Measurements from ENCODE around the gene SLC8A1. TPM values are rescaled to one million over a fixed set of nuclear protein-coding genes. Genes with fewer than 3 reads are reported as not detected.

Gene SLC8A1
- total and polyA plus RNA-seq, 8 donors = 0.31 to 105 (median 14.0) TPM

GRCh38 chr2:40279001-40279400, 172.9 kb downstream of the SLC8A1 start:
- no peak for DNase-seq
- Histone ChIP-seq H3K36me3 (no peaks in the 10 kb centered on the region), H3K4me3 (peak overlapping the region in 1 of 4 donors; percentile 6), H3K4me1 (peaks cover 0 to 24% (median 11%) of the 10 kb centered on the region in 4 donors), H3K27me3 (no peaks in the 10 kb centered on the region), H3K27ac (peak overlapping the region in 2 of 5 donors; percentile 4 to 41), H3K9me3 (no peaks in the 10 kb centered on the region)
- intact Hi-C loops (cut with DNase I; ENCODE audit: low total_unique reads) = no loop called here
- WGBS, 5 donors = 61 to 82% (median 74%) methylated on average over 2 of the region's 2 CpGs
- TF ChIP-seq POLR2A (IDR thresholded peaks at IDR 0.05) = no peak

DNA sequence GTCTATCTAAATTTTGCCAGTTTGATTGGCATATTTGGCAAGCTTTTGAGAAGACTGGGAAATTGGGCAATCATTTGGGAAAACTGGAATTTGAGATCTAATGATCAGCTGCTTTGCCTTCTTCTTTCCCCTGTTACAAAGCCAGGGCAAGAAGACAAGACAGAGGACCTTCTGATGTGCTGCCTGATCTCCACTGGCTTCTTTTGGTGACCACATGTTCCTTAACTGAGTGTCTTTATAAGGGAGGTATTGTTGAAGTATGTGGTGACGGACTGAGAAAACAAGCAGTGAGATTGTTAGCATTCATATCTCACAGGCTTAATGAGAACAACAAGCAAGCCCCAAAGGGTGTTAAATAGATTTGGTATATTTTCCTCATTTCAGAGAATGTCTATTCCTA, 175.8 kb downstream of the SLC8A1 start:
- H3K36me3 ChIP-seq = no peaks in the 10 kb centered on the region
- H3K27ac ChIP-seq = no peak overlapping the region
- TF ChIP-seq EP300 (IDR thresholded peaks at IDR 0.05) = no peak
- TF ChIP-seq CTCF (IDR thresholded peaks at IDR 0.05) = no peak
- TF ChIP-seq POLR2A (IDR thresholded peaks at IDR 0.05) = no peak
- TF ChIP-seq POLR2AphosphoS5 (IDR thresholded peaks at IDR 0.05) = no peak
- intact Hi-C loops (cut with DNase I; ENCODE audit: low total_unique reads) = no loop called here
- H3K27me3 ChIP-seq = no peaks in the 10 kb centered on the region
- no peak for DNase-seq
- H3K4me1 ChIP-seq = peaks cover 0 to 23% (median 7%) of the 10 kb centered on the region in 4 donors
- no peaks in the 10 kb centered on the region for H3K9me3 ChIP-seq
- 78 to 93% (median 86%) methylated on average over 1 of the region's 1 CpG for WGBS, 5 donors
- no peak overlapping the region for H3K4me3 ChIP-seq

DNA sequence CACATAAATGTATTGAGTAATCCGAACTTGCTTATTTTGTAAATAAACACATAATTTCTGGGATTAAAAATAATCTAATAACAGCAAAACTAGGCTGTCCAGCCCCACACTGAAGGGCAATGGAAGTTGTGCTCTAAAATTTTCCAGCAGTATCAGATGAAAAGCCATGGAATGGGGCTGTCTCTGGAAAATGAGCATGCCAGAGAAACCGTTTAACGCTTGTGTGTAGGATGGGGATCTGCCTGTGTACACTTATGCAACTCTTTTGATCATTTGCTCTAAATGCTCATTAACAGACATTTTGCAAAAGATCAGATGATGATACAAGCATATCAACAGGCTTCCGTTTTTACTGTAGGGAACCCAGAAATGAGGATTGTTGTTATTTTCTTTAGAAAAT, 177.6 kb downstream of the SLC8A1 start:
- DNase-seq = no peak
- H3K4me1 ChIP-seq = peaks cover 0 to 12% (median 3%) of the 10 kb centered on the region in 4 donors
- H3K27me3 ChIP-seq = no peaks in the 10 kb centered on the region
- H3K9me3 ChIP-seq = no peaks in the 10 kb centered on the region
- intact Hi-C loops (cut with DNase I; ENCODE audit: low total_unique reads) = no loop called here
- no peak overlapping the region for H3K27ac ChIP-seq
- TF ChIP-seq CTCF (IDR thresholded peaks at IDR 0.05) (no peak), POLR2A (IDR thresholded peaks at IDR 0.05) (no peak), EP300 (IDR thresholded peaks at IDR 0.05) (no peak), POLR2AphosphoS5 (IDR thresholded peaks at IDR 0.05) (no peak)
- H3K36me3 ChIP-seq = no peaks in the 10 kb centered on the region
- WGBS, 5 donors = 77 to 91% (median 86%) methylated on average over 4 of the region's 4 CpGs
- H3K4me3 ChIP-seq = no peak overlapping the region

GRCh38 chr2:40273734-40274182, 178.1 kb downstream of the SLC8A1 start:
- peaks cover 0 to 7% (median under 1%) of the 10 kb centered on the region in 4 donors for H3K4me1 ChIP-seq
- no peak overlapping the region for H3K27ac ChIP-seq
- no peak for DNase-seq
- no peaks in the 10 kb centered on the region for H3K27me3 ChIP-seq
- intact Hi-C loops (cut with DNase I; ENCODE audit: low total_unique reads) = no loop called here
- TF ChIP-seq POLR2A (IDR thresholded peaks at IDR 0.05) (no peak), CTCF (IDR thresholded peaks at IDR 0.05) (no peak), POLR2AphosphoS5 (IDR thresholded peaks at IDR 0.05) (no peak), EP300 (IDR thresholded peaks at IDR 0.05) (no peak)
- 50 to 75% (median 70%) methylated on average over 6 of the region's 6 CpGs for WGBS, 5 donors
- H3K36me3 ChIP-seq = no peaks in the 10 kb centered on the region
- H3K9me3 ChIP-seq = no peaks in the 10 kb centered on the region
- no peak overlapping the region for H3K4me3 ChIP-seq

DNA sequence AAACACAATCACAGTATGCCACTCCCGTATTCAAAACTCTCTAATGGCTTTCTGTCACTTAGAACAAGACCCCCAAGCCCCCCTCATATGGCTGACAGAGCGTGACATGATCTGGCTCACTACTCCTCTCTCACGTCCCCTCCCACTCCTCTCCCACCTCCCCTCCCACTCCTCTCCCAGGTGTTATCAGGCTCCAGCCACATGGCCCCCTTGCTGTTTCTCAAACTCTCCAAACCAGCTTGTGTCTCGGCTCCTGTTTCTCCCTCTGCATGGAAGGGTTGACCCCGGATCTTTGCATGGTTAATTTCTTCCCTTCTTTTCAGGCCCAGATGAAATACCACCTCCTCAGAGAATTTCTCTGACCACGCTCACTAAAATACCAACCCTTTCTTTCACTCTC, 180.8 kb downstream of the SLC8A1 start:
- no peak for DNase-seq
- intact Hi-C loops (cut with DNase I; ENCODE audit: low total_unique reads) = no loop called here
- Histone ChIP-seq H3K27ac (no peak overlapping the region), H3K9me3 (no peaks in the 10 kb centered on the region), H3K4me3 (no peak overlapping the region), H3K36me3 (no peaks in the 10 kb centered on the region), H3K27me3 (no peaks in the 10 kb centered on the region), H3K4me1 (peaks cover 0 to 6% (median 0%) of the 10 kb centered on the region in 4 donors)
- TF ChIP-seq EP300 (IDR thresholded peaks at IDR 0.05) (no peak), POLR2A (IDR thresholded peaks at IDR 0.05) (no peak), CTCF (IDR thresholded peaks at IDR 0.05) (no peak), POLR2AphosphoS5 (IDR thresholded peaks at IDR 0.05) (no peak)
- 70 to 78% (median 74%) methylated on average over 6 of the region's 6 CpGs for WGBS, 5 donors
